Neural crest cell (in vitro differentiated cells): ENCODE results near the gene ARHGAP26. TPM values are rescaled to one million over a fixed set of nuclear protein-coding genes. Genes with fewer than 3 reads are reported as not detected.
"Not testable (repeated sequence)": the region's sequence is repeated elsewhere in the genome, so short reads cannot be mapped to it uniquely, and the experiment has no call there.

Source experiments
- DNase-seq: peaks from one replicate; pipeline ENCODE4 v3.0.0; 2021; ENCODE audit warnings: low read depth, mixed read lengths, low spot score
- H3K27ac Mint-ChIP-seq: one replicate; pipeline ENCODE4 v1.8.0; 2021; ENCODE audit warnings: mild to moderate bottlenecking, mixed read lengths; ENCODE audit not compliant: unreplicated experiment
- H3K27me3 Mint-ChIP-seq: 2 replicates; pipeline ENCODE4 v1.8.0; 2021; ENCODE audit warnings: low read depth, mild to moderate bottlenecking, mixed read lengths
- H3K36me3 Mint-ChIP-seq: 2 replicates; pipeline ENCODE4 v1.8.0; 2021; ENCODE audit warnings: low read depth, mild to moderate bottlenecking, mixed read lengths
- H3K4me1 Mint-ChIP-seq: 2 replicates; pipeline ENCODE4 v1.8.0; 2021; ENCODE audit warnings: mixed read lengths
- H3K4me3 Mint-ChIP-seq: one replicate; pipeline ENCODE4 v1.8.0; 2021; ENCODE audit warnings: mild to moderate bottlenecking, mixed read lengths
- H3K9me3 Mint-ChIP-seq: 2 replicates; pipeline ENCODE4 v1.8.0; 2021; ENCODE audit warnings: mixed read lengths
- total RNA-seq: library from RNA; stranded (reverse); gene quantifications from 2 replicates; pipeline ENCODE4 v1.2.1, GENCODE V29; 2021
- TF ChIP-seq, protein P1 (sequence below): fragments of 200-600 bp; sonication (generic); conservative IDR thresholded peaks from 2 replicates; pipeline ENCODE4 v1.5.0; 2021; ENCODE audit warnings: antibody characterized with exemption, mild to moderate bottlenecking

ARHGAP26 gene
- total RNA-seq, 1 donor from 2014 or later: 5.5 TPM

DNA sequence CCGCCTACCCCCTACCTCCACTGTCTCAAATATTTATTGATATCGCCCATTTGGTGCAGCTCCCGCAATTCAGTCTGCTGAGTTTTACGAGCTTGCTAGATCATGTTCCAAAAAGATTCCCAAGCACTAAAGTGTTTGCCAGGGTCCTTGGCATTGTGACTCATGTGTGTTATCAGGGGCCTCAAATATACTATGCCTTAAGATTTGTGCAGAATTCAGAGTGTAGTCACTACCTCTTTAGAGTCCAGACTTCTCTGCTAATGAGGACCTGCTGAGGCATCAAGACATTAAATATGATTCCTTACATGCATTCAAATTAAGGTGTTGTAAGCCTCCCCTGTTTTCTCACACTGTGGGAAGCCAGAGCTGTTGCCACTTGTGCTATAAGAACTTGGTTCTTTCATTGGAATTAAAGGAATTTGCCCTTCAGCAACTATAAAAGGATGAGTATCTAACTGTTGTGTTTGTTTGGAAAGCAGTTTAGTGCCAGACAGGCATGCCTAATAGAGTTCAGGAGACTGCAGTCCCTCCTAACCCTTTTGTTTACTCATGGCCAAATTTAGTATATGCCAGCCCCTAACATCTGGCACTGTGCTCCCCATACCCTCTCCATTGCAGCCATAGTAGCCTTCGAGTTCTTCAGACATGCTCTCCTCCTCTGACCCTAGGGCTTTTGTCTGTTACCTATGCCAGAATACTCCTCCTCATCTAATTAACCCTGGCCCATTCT is 316.9 kb downstream of the ARHGAP26 start:
- no peaks in the 10 kb centered on the region for H3K4me1 Mint-ChIP-seq
- TF ChIP-seq, protein P1, sequence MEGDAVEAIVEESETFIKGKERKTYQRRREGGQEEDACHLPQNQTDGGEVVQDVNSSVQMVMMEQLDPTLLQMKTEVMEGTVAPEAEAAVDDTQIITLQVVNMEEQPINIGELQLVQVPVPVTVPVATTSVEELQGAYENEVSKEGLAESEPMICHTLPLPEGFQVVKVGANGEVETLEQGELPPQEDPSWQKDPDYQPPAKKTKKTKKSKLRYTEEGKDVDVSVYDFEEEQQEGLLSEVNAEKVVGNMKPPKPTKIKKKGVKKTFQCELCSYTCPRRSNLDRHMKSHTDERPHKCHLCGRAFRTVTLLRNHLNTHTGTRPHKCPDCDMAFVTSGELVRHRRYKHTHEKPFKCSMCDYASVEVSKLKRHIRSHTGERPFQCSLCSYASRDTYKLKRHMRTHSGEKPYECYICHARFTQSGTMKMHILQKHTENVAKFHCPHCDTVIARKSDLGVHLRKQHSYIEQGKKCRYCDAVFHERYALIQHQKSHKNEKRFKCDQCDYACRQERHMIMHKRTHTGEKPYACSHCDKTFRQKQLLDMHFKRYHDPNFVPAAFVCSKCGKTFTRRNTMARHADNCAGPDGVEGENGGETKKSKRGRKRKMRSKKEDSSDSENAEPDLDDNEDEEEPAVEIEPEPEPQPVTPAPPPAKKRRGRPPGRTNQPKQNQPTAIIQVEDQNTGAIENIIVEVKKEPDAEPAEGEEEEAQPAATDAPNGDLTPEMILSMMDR: no peak

DNA sequence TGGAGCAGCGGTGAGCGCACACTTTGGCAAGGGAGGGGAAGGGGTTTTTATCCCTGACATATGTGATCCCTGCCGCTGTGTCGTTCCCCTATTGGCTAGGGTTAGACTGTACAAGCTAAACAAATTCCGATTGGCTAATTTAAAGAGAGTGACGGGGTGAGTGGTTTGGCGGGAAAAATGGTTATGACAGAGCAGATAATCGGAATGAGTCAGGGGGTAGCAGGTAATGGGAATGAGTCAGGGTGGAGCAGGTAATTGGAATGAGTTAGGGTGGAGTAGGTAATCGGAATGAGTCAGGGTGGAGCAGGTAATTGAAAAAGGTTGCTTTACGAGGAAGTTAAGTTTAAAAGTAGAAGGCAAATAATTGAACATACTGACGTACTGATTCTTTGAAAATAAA is 318.5 kb downstream of the ARHGAP26 start:
- H3K36me3 Mint-ChIP-seq, H3K9me3 Mint-ChIP-seq, H3K27ac Mint-ChIP-seq, DNase-seq, H3K4me1 Mint-ChIP-seq, H3K4me3 Mint-ChIP-seq, H3K27me3 Mint-ChIP-seq: not testable (repeated sequence)

More for the DNA sequence above, 316.9 kb downstream of the ARHGAP26 start:
- no peak overlapping the region for H3K4me3 Mint-ChIP-seq
- no peak for DNase-seq
- H3K27me3 Mint-ChIP-seq: no peaks in the 10 kb centered on the region
- no peaks in the 10 kb centered on the region for H3K36me3 Mint-ChIP-seq
- H3K9me3 Mint-ChIP-seq: peaks cover 3% of the 10 kb centered on the region
- H3K27ac Mint-ChIP-seq: peak overlapping the region; percentile 32

DNA sequence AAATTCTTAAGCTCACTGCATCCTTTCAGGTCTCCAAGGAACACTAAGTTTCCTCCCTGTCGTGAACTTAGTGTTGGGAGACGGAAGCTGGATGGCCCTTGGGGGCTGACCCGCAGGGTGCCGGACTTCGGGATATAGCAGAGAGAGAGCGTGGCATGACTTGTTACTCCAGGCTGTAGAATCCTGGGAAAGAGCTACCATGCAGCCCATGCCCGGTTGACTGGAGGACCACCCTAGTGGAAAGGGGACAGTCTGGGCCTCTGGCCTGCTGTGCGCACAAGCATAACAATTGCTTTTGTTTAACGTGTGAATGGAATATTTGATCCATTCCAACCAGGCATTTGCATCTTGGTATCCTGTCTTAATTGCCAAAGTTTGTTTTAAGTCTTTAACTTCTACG is 319.9 kb downstream of the ARHGAP26 start:
- not testable (repeated sequence) for H3K27ac Mint-ChIP-seq, H3K36me3 Mint-ChIP-seq, DNase-seq, H3K4me1 Mint-ChIP-seq, H3K4me3 Mint-ChIP-seq, H3K9me3 Mint-ChIP-seq
- peaks cover 21% of the 10 kb centered on the region for H3K27me3 Mint-ChIP-seq

DNA sequence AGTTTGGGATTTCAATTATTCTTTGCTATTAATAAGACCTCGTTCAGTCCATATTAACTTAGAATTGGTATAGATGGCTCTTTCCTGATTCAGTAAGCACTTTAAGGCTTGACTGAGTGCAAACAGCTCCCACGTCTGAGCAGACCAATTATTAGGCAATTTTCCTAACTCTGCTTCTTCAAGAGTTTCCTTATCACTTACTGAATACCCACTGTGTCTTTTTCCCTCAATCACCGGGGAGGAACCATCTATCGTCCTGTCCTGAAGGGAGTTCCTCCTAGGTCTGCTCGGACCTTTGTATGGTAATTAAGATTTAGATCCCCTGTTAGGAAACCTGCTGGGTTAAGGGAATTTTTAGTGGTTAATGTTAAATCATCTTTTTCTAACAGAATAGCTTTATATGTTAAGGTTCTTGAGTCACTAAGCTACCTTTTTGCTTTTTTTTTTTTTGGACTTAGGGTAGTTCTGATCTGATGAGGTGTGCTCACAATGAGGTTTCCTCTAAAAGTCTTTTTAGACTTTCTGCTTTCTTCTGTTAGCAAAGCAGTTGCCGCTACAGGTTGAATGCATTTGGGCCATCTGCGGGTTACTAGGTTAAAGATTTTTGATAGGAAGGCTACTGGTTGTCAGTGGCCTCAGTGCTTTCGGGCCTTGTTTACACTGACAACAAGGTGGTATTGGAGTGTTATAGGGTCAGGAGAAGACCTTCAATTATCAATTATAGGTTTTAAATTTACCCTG is 322.7 kb downstream of the ARHGAP26 start:
- not testable (repeated sequence) for H3K36me3 Mint-ChIP-seq, H3K4me3 Mint-ChIP-seq, H3K27ac Mint-ChIP-seq, H3K4me1 Mint-ChIP-seq, H3K9me3 Mint-ChIP-seq, DNase-seq
- peaks cover 21% of the 10 kb centered on the region for H3K27me3 Mint-ChIP-seq

DNA sequence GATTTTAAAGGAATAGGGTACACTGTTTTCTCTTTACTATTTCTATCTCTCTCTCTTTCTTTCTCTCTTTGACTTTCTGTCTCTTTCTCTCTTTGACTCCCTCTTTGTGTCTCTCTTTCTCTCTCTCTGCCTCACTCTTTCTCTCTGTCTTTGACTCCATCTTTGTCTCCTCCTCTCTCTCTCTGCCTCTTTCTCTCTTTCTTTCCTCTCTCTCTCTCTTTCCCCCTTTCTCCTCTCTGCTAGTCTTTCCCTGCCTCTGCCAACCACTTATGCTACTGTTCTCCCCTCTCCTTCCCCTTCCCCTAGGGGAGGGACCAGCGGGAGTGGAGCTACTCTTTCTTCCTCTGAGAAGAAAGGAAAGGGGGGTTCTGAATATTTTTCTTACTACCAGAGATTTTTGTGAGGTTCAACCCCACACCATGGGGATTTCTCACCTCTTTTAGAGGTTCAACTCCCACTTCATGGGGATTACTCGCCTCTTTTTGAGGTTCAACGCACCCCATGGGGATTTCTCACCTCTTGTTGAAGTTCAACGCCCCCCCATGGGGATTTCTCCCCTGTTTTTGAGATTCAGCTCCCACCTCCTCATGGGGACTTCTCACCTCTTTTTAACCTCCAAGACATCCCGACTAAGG is 323.4 kb downstream of the ARHGAP26 start:
- no peak for DNase-seq
- Mint-ChIP-seq H3K27ac (no peak overlapping the region), H3K36me3 (no peaks in the 10 kb centered on the region), H3K27me3 (peaks cover 21% of the 10 kb centered on the region), H3K4me3 (no peak overlapping the region), H3K4me1 (peaks cover 9% of the 10 kb centered on the region), H3K9me3 (peaks cover 3% of the 10 kb centered on the region)
- TF ChIP-seq, protein P1: no peak

DNA sequence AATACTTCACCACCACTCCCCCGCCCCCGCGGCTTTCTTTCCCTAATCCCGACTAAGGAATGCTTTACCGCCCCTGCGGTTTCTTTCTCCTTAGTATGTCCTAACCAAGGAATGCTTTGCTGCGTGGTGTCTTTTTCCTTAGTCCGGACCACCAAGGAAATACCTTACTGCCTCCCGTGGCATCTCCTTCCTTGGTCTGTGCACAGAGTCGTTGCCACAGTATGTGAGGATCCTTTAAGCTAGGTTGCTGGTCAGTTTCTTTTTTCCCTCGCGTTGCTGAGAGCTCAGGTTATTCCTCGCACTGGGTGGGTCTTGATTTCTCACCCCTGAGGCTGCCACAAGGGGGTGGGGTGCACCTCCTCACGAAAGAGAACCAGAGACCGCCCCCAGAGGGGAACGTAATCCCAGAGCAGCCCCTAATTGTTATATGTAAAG is 323.9 kb downstream of the ARHGAP26 start:
- Mint-ChIP-seq H3K36me3 (no peaks in the 10 kb centered on the region), H3K4me3 (no peak overlapping the region), H3K9me3 (peaks cover 3% of the 10 kb centered on the region), H3K27me3 (peaks cover 21% of the 10 kb centered on the region), H3K4me1 (peaks cover 9% of the 10 kb centered on the region), H3K27ac (no peak overlapping the region)
- peak; percentile 9 for DNase-seq
- TF ChIP-seq, protein P1: peak; percentile 40

DNA sequence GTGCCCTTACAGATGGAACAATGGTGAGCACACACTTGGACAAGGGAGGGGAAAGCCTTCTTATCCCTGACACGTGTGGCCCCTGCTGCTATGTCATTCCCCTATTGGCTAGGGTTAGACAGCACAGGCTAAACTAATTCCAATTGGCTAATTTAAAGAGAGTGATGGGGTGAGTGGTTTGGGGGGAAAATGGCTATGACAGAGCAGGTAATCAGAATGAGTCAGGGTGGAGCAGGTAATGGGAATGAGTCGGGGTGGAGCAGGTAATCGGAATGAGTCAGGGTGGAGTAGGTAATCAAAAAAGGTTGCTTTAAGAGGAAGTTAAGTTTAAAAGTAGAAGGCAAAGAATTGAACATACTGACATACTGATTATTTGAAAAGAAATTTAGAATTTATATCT is 324.4 kb downstream of the ARHGAP26 start:
- H3K27me3 Mint-ChIP-seq: peaks cover 21% of the 10 kb centered on the region
- H3K4me3 Mint-ChIP-seq, H3K9me3 Mint-ChIP-seq, DNase-seq, H3K4me1 Mint-ChIP-seq, H3K36me3 Mint-ChIP-seq, H3K27ac Mint-ChIP-seq: not testable (repeated sequence)
